Neural progenitor cell (in vitro differentiated cells): ENCODE data around the gene CCDC177.

ENCODE experiments used
- EZH2 ChIP-seq: fragments of 200-600 bp; sonication (generic); IDR thresholded peaks from 2 replicates; pipeline ENCODE4 v1.6.1; 2017; ENCODE audit warnings: antibody characterized with exemption, mild to moderate bottlenecking, moderate library complexity
- TF ChIP-seq, protein P1 (sequence below): fragments of 200-600 bp; sonication (generic); IDR thresholded peaks from 2 replicates; pipeline ENCODE4 v1.5.1; 2017; ENCODE audit warnings: antibody characterized with exemption, mild to moderate bottlenecking

DNA sequence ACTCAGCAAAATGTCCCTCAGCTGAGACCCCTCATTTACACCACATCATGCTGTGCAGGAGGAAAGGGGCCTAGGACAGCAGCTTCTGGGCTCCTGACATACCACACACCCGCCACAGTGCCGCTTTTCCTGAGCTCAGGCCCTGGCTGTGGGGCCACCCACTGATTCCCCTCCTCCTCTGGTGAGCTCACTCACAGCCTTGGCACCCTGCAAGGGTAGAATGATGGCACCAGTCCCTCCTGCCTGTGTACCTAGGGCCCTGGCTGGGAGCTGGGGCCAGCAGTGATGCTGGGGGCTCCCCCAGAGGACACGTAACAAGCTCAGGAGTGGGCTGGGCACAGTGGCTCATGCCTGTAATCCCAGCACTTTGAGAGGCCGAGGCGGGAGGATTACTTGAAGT lies 45.7 kb downstream of the CCDC177 start:
- TF ChIP-seq, protein P1, sequence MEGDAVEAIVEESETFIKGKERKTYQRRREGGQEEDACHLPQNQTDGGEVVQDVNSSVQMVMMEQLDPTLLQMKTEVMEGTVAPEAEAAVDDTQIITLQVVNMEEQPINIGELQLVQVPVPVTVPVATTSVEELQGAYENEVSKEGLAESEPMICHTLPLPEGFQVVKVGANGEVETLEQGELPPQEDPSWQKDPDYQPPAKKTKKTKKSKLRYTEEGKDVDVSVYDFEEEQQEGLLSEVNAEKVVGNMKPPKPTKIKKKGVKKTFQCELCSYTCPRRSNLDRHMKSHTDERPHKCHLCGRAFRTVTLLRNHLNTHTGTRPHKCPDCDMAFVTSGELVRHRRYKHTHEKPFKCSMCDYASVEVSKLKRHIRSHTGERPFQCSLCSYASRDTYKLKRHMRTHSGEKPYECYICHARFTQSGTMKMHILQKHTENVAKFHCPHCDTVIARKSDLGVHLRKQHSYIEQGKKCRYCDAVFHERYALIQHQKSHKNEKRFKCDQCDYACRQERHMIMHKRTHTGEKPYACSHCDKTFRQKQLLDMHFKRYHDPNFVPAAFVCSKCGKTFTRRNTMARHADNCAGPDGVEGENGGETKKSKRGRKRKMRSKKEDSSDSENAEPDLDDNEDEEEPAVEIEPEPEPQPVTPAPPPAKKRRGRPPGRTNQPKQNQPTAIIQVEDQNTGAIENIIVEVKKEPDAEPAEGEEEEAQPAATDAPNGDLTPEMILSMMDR = no peak
- TF ChIP-seq EZH2 = no peak
